Hepatocyte (in vitro differentiated cells): ENCODE measurements around the gene XBP1. TPM values are rescaled to one million over a fixed set of nuclear protein-coding genes. Genes with fewer than 3 reads are reported as not detected.

Source experiments
- DNase-seq: peaks from one replicate; pipeline ENCODE4 v3.0.0-alpha.2; 2016; ENCODE audit warnings: low spot score
- H2AFZ ChIP-seq: fragments of 200-600 bp; sonication (generic); 2 replicates; pipeline ENCODE4 v1.6.0; 2016; ENCODE audit warnings: antibody characterized with exemption, mild to moderate bottlenecking
- H3K27ac ChIP-seq: fragments of 200-600 bp; sonication (generic); 2 replicates; pipeline ENCODE4 v1.5.1; 2016; ENCODE audit warnings: mild to moderate bottlenecking
- H3K27me3 ChIP-seq: fragments of 200-600 bp; sonication (generic); 2 replicates; pipeline ENCODE4 v1.6.1; 2016
- H3K36me3 ChIP-seq: fragments of 200-600 bp; sonication (generic); replicated peaks from 2 replicates; pipeline ENCODE4 v1.5.1; 2016; ENCODE audit warnings: low read depth; ENCODE audit not compliant: insufficient read depth
- H3K4me1 ChIP-seq: fragments of 200-600 bp; sonication (generic); 2 replicates; pipeline ENCODE4 v1.5.1; 2016; ENCODE audit warnings: mild to moderate bottlenecking, moderate library complexity; ENCODE audit not compliant: insufficient read depth
- H3K4me2 ChIP-seq: fragments of 200-600 bp; sonication (generic); 2 replicates; pipeline ENCODE4 v1.6.0; 2016
- H3K4me3 ChIP-seq: fragments of 200-600 bp; sonication (generic); 2 replicates; pipeline ENCODE4 v1.5.1; 2016; ENCODE audit warnings: mild to moderate bottlenecking
- H3K79me2 ChIP-seq: fragments of 200-600 bp; sonication (generic); 2 replicates; pipeline ENCODE4 v1.6.0; 2017; ENCODE audit warnings: mild to moderate bottlenecking
- H3K9me2 ChIP-seq: fragments of 200-600 bp; sonication (generic); replicated peaks from 2 replicates; pipeline ENCODE4 v1.6.0; 2017; ENCODE audit warnings: mild to moderate bottlenecking; ENCODE audit not compliant: insufficient read depth
- H3K9me3 ChIP-seq: fragments of 200-600 bp; sonication (generic); 2 replicates; pipeline ENCODE4 v1.5.1; 2016; ENCODE audit warnings: low read depth, mild to moderate bottlenecking
- H4K20me1 ChIP-seq: fragments of 200-600 bp; sonication (generic); 2 replicates; pipeline ENCODE4 v1.6.0; 2016; ENCODE audit warnings: mild to moderate bottlenecking; ENCODE audit not compliant: insufficient read depth, poor library complexity, severe bottlenecking
- EZH2 ChIP-seq: fragments of 200-600 bp; sonication (generic); IDR thresholded peaks from 2 replicates; pipeline ENCODE4 v1.6.1; 2016; ENCODE audit warnings: antibody characterized with exemption, mild to moderate bottlenecking, borderline replicate concordance
- EZH2phosphoT487 ChIP-seq: fragments of 200-600 bp; sonication (generic); IDR thresholded peaks from one replicate; pipeline ENCODE4 v1.6.1; 2018; ENCODE audit warnings: antibody characterized with exemption, mild to moderate bottlenecking, low read depth, moderate library complexity; ENCODE audit not compliant: unreplicated experiment, severe bottlenecking
- WGBS: methylation state at CpG from one replicate; pipeline ENCODE4 v1.1.6; 2016; ENCODE audit warnings: low lambda C conversion rate; ENCODE audit errors: missing lambda C conversion rate; 5-methylcytosine and 5-hydroxymethylcytosine counted together
- polyA plus RNA-seq: library from polyadenylated mRNA; unstranded; fragments of >200 nt; fragmentation: Nextera tagmentation; extraction: Ambion mirVana; gene quantifications from 2 replicates; pipeline ENCODE4 v1.2.1, GENCODE V29; 2016
- total RNA-seq: library from RNA; depleted of rRNA; stranded (reverse); fragments of >200 nt; gene quantifications from 2 replicates; pipeline ENCODE4 v1.2.3, GENCODE V29; 2014
- TF ChIP-seq, protein P1 (sequence below): fragments of 200-600 bp; sonication (generic); IDR thresholded peaks from 2 replicates; pipeline ENCODE4 v1.5.1; 2016; ENCODE audit warnings: antibody characterized with exemption, mild to moderate bottlenecking; ENCODE audit not compliant: poor library complexity

The XBP1 gene
- total and polyA plus RNA-seq, 2 experiments from 2014 or later, result 351 to 376 TPM

DNA sequence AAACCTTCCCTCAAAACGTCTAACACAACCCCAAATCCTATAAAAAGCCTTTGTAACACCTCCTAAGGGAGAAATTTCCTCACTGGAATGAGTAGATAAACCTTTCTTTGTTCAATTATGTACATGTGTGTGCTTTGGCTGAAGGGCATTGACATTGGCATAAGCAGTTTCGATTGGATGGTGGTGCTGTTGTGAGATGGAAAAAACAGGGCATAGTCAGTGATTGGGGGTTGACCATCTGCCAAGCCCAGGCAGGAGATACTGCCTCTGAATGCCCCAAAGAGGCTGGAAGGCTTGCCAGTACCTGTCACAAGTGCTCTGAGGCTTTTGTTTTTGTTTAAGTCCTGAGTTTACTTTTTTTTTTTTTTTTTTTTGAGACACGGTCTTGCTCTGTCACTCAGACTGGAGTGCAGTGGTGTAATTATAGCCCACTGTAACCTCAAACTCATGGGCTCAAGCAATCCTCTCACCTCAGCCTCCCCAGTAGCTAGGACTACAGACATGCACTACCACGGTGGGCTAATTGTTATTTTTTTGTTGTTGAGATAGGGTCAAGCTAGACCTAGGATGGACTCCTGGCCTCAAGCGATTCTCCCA is 29.1 kb downstream of the XBP1 start:
- H2AFZ ChIP-seq, result no peak overlapping the region
- H3K27ac ChIP-seq, result no peak overlapping the region

DNA sequence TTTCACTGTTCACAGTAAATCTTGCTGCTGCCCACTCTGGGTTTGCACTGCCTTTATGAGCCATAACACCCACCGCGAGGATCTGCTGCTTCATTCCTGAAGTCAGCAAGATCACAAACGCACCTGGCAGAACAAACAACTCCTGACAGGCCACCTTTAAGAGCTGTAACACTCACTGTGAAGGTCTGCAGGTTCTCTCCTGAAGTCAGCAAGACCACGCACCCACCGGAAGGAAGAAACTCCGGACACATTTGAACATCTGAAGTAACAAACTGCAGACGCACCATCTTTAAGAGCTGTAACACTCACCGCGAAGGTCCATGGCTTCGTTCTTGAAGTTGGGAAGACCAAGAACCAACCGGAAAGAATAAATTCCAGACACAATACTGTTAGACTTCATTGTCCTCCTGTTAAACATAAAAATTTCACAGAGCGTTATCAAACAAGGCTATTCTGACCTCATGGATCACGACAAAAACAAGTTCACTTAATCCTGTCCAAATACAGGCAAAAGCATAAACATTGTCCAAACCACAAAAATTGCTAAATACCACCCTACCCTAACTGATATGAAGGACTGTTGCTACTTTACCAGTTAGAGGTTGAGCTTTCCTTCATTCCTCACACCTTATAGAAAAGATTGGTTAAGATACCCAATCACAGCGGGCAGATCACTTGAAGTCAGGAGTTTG is 30.8 kb downstream of the XBP1 start:
- H3K4me1 ChIP-seq, result peaks cover 5% of the 10 kb centered on the region
- H3K4me2 ChIP-seq, result no peak overlapping the region
- peaks cover 15% of the 10 kb centered on the region for H3K79me2 ChIP-seq
- H4K20me1 ChIP-seq, result no peaks in the 10 kb centered on the region
- H3K9me2 ChIP-seq, result no peaks in the 10 kb centered on the region
- H3K36me3 ChIP-seq, result no peaks in the 10 kb centered on the region
- 84% methylated on average over 14 of the region's 14 CpGs for WGBS
- DNase-seq, result no peak
- no peak overlapping the region for H2AFZ ChIP-seq
- no peaks in the 10 kb centered on the region for H3K9me3 ChIP-seq
- H3K27ac ChIP-seq, result no peak overlapping the region
- TF ChIP-seq EZH2phosphoT487, result no peak
- TF ChIP-seq, protein P1, sequence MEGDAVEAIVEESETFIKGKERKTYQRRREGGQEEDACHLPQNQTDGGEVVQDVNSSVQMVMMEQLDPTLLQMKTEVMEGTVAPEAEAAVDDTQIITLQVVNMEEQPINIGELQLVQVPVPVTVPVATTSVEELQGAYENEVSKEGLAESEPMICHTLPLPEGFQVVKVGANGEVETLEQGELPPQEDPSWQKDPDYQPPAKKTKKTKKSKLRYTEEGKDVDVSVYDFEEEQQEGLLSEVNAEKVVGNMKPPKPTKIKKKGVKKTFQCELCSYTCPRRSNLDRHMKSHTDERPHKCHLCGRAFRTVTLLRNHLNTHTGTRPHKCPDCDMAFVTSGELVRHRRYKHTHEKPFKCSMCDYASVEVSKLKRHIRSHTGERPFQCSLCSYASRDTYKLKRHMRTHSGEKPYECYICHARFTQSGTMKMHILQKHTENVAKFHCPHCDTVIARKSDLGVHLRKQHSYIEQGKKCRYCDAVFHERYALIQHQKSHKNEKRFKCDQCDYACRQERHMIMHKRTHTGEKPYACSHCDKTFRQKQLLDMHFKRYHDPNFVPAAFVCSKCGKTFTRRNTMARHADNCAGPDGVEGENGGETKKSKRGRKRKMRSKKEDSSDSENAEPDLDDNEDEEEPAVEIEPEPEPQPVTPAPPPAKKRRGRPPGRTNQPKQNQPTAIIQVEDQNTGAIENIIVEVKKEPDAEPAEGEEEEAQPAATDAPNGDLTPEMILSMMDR, result no peak
- TF ChIP-seq EZH2, result no peak
- no peaks in the 10 kb centered on the region for H3K27me3 ChIP-seq
- H3K4me3 ChIP-seq, result no peak overlapping the region

More for the DNA sequence above, 29.1 kb downstream of the XBP1 start:
- 86% methylated on average over 5 of the region's 5 CpGs for WGBS
- no peaks in the 10 kb centered on the region for H3K9me2 ChIP-seq
- no peak overlapping the region for H3K4me3 ChIP-seq
- H3K9me3 ChIP-seq, result no peaks in the 10 kb centered on the region
- no peaks in the 10 kb centered on the region for H3K27me3 ChIP-seq
- TF ChIP-seq EZH2phosphoT487 (no peak), EZH2 (no peak)
- TF ChIP-seq, protein P1, result no peak
- H3K4me2 ChIP-seq, result no peak overlapping the region
- peaks cover 33% of the 10 kb centered on the region for H3K79me2 ChIP-seq
- no peak for DNase-seq
- peaks cover 9% of the 10 kb centered on the region for H3K4me1 ChIP-seq
- H4K20me1 ChIP-seq, result no peaks in the 10 kb centered on the region
- no peaks in the 10 kb centered on the region for H3K36me3 ChIP-seq

DNA sequence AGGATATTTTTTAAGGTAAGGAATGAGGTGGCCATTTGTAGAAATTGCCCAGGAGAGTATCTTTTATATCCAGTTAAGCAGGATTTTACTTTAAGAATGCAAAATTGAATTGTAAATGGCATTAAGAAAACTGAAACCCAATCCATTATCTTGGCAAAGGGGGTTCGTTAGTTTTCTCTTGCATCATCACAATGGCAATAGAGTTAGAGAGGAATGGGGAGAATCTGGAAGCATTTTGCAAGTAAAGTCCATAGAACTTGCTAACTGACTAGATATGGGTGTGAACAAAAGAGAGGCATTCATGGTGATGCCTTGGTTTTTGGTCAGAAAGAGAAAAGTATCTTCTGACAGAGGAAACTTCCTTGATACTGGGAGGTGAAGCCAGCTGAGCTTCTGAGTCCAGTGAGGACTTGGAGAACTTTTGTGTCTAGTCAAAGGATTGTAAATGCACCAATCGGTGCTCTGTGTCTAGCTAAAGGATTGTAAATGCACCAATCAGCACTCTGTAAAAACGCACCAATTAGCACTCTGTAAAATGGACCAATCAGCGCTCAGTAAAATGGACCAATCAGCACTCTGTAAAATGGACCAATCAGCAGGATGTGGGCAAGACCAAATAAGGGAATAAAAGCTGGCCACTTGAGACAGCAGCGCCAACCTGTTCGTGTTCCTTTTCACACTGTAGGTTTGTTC is 31.5 kb downstream of the XBP1 start:
- Histone ChIP-seq H3K79me2 (peaks cover 9% of the 10 kb centered on the region), H3K9me2 (no peaks in the 10 kb centered on the region), H3K27me3 (no peaks in the 10 kb centered on the region), H3K4me2 (no peak overlapping the region), H2AFZ (no peak overlapping the region), H3K36me3 (no peaks in the 10 kb centered on the region), H3K27ac (no peak overlapping the region), H3K9me3 (no peaks in the 10 kb centered on the region), H3K4me1 (no peaks in the 10 kb centered on the region), H3K4me3 (no peak overlapping the region), H4K20me1 (no peaks in the 10 kb centered on the region)
- 93% methylated on average over 6 of the region's 6 CpGs for WGBS
- no peak for DNase-seq
- TF ChIP-seq, protein P1, result no peak
- TF ChIP-seq EZH2phosphoT487, result no peak
- TF ChIP-seq EZH2, result no peak
